Neural cell (in vitro differentiated cells): ENCODE data around the gene FBLN5. TPM values are rescaled to one million over a fixed set of nuclear protein-coding genes. Genes with fewer than 3 reads are reported as not detected.

Source experiments
- H2AFZ ChIP-seq: fragments of 200-600, 300-800 bp; sonication (generic), shearing (Covaris generic); 2 replicates; pipeline ENCODE4 v1.6.0; 2014; ENCODE audit warnings: low read depth, mild to moderate bottlenecking, antibody characterized with exemption, low read length, moderate library complexity
- H3F3A ChIP-seq: fragments of 200-600 bp; shearing (Covaris generic); 2 replicates; pipeline ENCODE4 v1.6.1; 2016; ENCODE audit warnings: mild to moderate bottlenecking, moderate library complexity, mixed read lengths, antibody characterized with exemption, low read length; ENCODE audit not compliant: insufficient read depth, poor library complexity, severe bottlenecking
- H3K27ac ChIP-seq: fragments of 200-600, 300-800 bp; sonication (generic), shearing (Covaris generic); 2 replicates; pipeline ENCODE4 v1.5.1; 2014; ENCODE audit warnings: mild to moderate bottlenecking, low read length, moderate library complexity
- H3K27me3 ChIP-seq: fragments of 300-800, 200-600 bp; sonication (generic), shearing (Covaris generic); 2 replicates; pipeline ENCODE4 v1.6.0; 2014; ENCODE audit warnings: mild to moderate bottlenecking, low read depth, low read length, moderate library complexity; ENCODE audit not compliant: insufficient read depth
- H3K36me3 ChIP-seq: fragments of 300-800, 200-600 bp; sonication (generic), shearing (Covaris generic); 2 replicates; pipeline ENCODE4 v1.5.1; 2014; ENCODE audit warnings: mild to moderate bottlenecking, antibody characterized with exemption, low read length, moderate library complexity; ENCODE audit not compliant: insufficient read depth
- H3K4me2 ChIP-seq: fragments of 300-800, 200-600 bp; sonication (generic), shearing (Covaris generic); 2 replicates; pipeline ENCODE4 v1.6.0; 2014; ENCODE audit warnings: mild to moderate bottlenecking, low read length
- H3K4me3 ChIP-seq: fragments of 300-800, 200-600 bp; sonication (generic), shearing (Covaris generic); 2 replicates; pipeline ENCODE4 v1.5.1; 2014; ENCODE audit warnings: mild to moderate bottlenecking, low read length, moderate library complexity
- H3K79me2 ChIP-seq: fragments of 200-600 bp; shearing (Covaris generic); replicated peaks from 2 replicates; pipeline ENCODE4 v1.6.0; 2014; ENCODE audit warnings: mild to moderate bottlenecking, low read length, moderate library complexity; ENCODE audit not compliant: insufficient read depth
- H3K9ac ChIP-seq: fragments of 300-800, 200-600 bp; sonication (generic), shearing (Covaris generic); 2 replicates; pipeline ENCODE4 v1.6.1; 2016; ENCODE audit warnings: mild to moderate bottlenecking, low read length, mixed read lengths
- H3K9me2 ChIP-seq: fragments of 200-600 bp; shearing (Covaris generic); 2 replicates; pipeline ENCODE4 v1.6.1; 2016; ENCODE audit warnings: mild to moderate bottlenecking, low read length, mixed read lengths; ENCODE audit not compliant: insufficient read depth
- H3K9me3 ChIP-seq: fragments of 200-600, 300-800 bp; sonication (generic), shearing (Covaris generic); 2 replicates; pipeline ENCODE4 v1.6.1; 2016; ENCODE audit warnings: mild to moderate bottlenecking, mixed run types, low read length, moderate library complexity, mixed read lengths
- H4K20me1 ChIP-seq: fragments of 200-600 bp; shearing (Covaris generic); 2 replicates; pipeline ENCODE4 v1.6.1; 2016; ENCODE audit warnings: mild to moderate bottlenecking, mixed run types; ENCODE audit not compliant: insufficient read depth
- EP300 ChIP-seq: fragments of 450-650 bp; conservative IDR thresholded peaks from 2 replicates; pipeline ENCODE4 v1.6.1; 2014; ENCODE audit warnings: antibody characterized with exemption, mild to moderate bottlenecking, moderate library complexity; ENCODE audit not compliant: poor library complexity, severe bottlenecking
- EZH2 ChIP-seq: fragments of 200-600, 300-800 bp; shearing (Covaris generic), sonication (generic); IDR thresholded peaks from 2 replicates; pipeline ENCODE4 v1.6.1; 2014; ENCODE audit warnings: antibody characterized with exemption, low read length, borderline replicate concordance, mild to moderate bottlenecking; ENCODE audit not compliant: insufficient read depth, poor library complexity, severe bottlenecking
- MXI1 ChIP-seq: fragments of 450-650 bp; conservative IDR thresholded peaks from 2 replicates; pipeline ENCODE4 v1.6.1; 2014; ENCODE audit warnings: antibody characterized with exemption, mild to moderate bottlenecking; ENCODE audit not compliant: poor library complexity, severe bottlenecking
- POLR2AphosphoS5 ChIP-seq: IDR thresholded peaks from 2 replicates; pipeline ENCODE4 v1.6.1; 2012
- RAD21 ChIP-seq: fragments of 450-650 bp; conservative IDR thresholded peaks from 2 replicates; pipeline ENCODE4 v1.6.1; 2014; ENCODE audit warnings: antibody characterized with exemption, mild to moderate bottlenecking, moderate library complexity
- SMC3 ChIP-seq: fragments of 450-650 bp; conservative IDR thresholded peaks from 2 replicates; pipeline ENCODE4 v1.6.1; 2014; ENCODE audit warnings: antibody characterized with exemption, mild to moderate bottlenecking, moderate library complexity; ENCODE audit not compliant: poor library complexity
- TAF1 ChIP-seq: IDR thresholded peaks from 2 replicates; pipeline ENCODE4 v1.6.1; 2012; ENCODE audit warnings: low read depth
- polyA plus RNA-seq: library from polyadenylated mRNA; depleted of rRNA; stranded (reverse); fragments of >200 nt; gene quantifications from 2 replicates; pipeline ENCODE4 v1.2.3, GENCODE V29; 2014
- TF ChIP-seq, protein P1 (sequence below): IDR thresholded peaks from 2 replicates; pipeline ENCODE4 v1.6.1; 2012; ENCODE audit warnings: borderline replicate concordance
- TF ChIP-seq, protein P2 (sequence below): fragments of 450-650 bp; IDR thresholded peaks from 2 replicates; pipeline ENCODE4 v1.5.1; 2014; ENCODE audit warnings: antibody characterized with exemption, mild to moderate bottlenecking, moderate library complexity; ENCODE audit not compliant: poor library complexity, severe bottlenecking

Gene FBLN5
- polyA plus RNA-seq, 1 donor from 2014 or later: 1.5 TPM

GRCh38 chr14:91987192-91987591 lies 39.7 kb upstream of the FBLN5 start:
- no peaks in the 10 kb centered on the region for H3K79me2 ChIP-seq
- H3K9me2 ChIP-seq: no peaks in the 10 kb centered on the region
- no peak overlapping the region for H3K27ac ChIP-seq
- no peak overlapping the region for H3K4me2 ChIP-seq
- no peak overlapping the region for H2AFZ ChIP-seq
- no peaks in the 10 kb centered on the region for H4K20me1 ChIP-seq
- H3K36me3 ChIP-seq: peaks cover 3% of the 10 kb centered on the region
- H3K9ac ChIP-seq: no peak overlapping the region
- TF ChIP-seq EZH2 (no peak), SMC3 (no peak), EP300 (no peak), POLR2AphosphoS5 (no peak), MXI1 (no peak), RAD21 (no peak), TAF1 (no peak)
- TF ChIP-seq, protein P1, sequence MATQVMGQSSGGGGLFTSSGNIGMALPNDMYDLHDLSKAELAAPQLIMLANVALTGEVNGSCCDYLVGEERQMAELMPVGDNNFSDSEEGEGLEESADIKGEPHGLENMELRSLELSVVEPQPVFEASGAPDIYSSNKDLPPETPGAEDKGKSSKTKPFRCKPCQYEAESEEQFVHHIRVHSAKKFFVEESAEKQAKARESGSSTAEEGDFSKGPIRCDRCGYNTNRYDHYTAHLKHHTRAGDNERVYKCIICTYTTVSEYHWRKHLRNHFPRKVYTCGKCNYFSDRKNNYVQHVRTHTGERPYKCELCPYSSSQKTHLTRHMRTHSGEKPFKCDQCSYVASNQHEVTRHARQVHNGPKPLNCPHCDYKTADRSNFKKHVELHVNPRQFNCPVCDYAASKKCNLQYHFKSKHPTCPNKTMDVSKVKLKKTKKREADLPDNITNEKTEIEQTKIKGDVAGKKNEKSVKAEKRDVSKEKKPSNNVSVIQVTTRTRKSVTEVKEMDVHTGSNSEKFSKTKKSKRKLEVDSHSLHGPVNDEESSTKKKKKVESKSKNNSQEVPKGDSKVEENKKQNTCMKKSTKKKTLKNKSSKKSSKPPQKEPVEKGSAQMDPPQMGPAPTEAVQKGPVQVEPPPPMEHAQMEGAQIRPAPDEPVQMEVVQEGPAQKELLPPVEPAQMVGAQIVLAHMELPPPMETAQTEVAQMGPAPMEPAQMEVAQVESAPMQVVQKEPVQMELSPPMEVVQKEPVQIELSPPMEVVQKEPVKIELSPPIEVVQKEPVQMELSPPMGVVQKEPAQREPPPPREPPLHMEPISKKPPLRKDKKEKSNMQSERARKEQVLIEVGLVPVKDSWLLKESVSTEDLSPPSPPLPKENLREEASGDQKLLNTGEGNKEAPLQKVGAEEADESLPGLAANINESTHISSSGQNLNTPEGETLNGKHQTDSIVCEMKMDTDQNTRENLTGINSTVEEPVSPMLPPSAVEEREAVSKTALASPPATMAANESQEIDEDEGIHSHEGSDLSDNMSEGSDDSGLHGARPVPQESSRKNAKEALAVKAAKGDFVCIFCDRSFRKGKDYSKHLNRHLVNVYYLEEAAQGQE: no peak
- TF ChIP-seq, protein P2, sequence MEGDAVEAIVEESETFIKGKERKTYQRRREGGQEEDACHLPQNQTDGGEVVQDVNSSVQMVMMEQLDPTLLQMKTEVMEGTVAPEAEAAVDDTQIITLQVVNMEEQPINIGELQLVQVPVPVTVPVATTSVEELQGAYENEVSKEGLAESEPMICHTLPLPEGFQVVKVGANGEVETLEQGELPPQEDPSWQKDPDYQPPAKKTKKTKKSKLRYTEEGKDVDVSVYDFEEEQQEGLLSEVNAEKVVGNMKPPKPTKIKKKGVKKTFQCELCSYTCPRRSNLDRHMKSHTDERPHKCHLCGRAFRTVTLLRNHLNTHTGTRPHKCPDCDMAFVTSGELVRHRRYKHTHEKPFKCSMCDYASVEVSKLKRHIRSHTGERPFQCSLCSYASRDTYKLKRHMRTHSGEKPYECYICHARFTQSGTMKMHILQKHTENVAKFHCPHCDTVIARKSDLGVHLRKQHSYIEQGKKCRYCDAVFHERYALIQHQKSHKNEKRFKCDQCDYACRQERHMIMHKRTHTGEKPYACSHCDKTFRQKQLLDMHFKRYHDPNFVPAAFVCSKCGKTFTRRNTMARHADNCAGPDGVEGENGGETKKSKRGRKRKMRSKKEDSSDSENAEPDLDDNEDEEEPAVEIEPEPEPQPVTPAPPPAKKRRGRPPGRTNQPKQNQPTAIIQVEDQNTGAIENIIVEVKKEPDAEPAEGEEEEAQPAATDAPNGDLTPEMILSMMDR: no peak
- no peaks in the 10 kb centered on the region for H3K27me3 ChIP-seq
- H3F3A ChIP-seq: no peaks in the 10 kb centered on the region
- no peak overlapping the region for H3K4me3 ChIP-seq
- H3K9me3 ChIP-seq: no peaks in the 10 kb centered on the region

DNA sequence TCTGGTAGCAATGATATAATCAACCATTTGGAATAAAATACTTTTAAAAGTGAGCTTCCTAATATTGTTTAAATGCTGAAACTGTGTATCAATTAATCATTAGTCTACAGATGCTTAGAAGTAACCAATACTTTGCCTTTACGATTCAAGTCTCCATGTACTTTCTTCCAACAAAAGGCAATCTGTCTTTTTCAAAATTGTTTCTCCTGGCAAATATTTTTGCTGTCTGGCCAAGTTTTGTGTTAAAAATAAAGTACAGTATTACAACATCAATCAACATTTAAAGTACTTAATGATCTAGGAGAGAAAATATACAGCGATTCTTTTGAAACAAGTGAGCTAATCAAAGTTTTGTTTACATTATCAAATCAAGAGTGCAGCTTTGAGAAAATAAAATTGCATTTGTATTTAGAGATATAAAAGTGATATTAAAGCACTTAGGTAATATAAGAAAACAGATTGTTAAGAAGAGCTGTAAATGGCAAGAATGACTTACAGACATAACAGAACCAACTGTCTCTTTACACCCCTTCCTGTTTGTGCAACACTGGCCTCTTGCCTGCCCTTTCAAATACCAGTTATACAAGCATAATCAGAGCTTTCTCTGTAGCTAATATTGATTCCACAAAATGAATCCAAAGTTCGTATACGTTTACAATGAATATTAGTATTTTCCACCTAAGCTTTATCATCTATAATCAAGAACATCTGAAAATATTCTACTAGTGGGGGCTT lies 38.2 kb upstream of the FBLN5 start:
- Histone ChIP-seq H3K9me3 (no peaks in the 10 kb centered on the region), H3K27me3 (no peaks in the 10 kb centered on the region), H3K4me2 (no peak overlapping the region), H3K79me2 (no peaks in the 10 kb centered on the region), H3F3A (no peaks in the 10 kb centered on the region), H3K9me2 (no peaks in the 10 kb centered on the region), H4K20me1 (no peaks in the 10 kb centered on the region), H2AFZ (no peak overlapping the region), H3K4me3 (no peak overlapping the region), H3K27ac (no peak overlapping the region), H3K9ac (no peak overlapping the region), H3K36me3 (peaks cover 3% of the 10 kb centered on the region)
- TF ChIP-seq EP300 (no peak), MXI1 (no peak), EZH2 (no peak), TAF1 (no peak), SMC3 (no peak), RAD21 (no peak), POLR2AphosphoS5 (no peak)
- TF ChIP-seq, protein P1: no peak
- TF ChIP-seq, protein P2: no peak
